ENCODE measurements around the gene USP10.

The USP10 gene

GRCh38 chr16:84813141-84813934 is 113.5 kb downstream of the USP10 start:
- H3K4me3 ChIP-seq (ENCODE audit: low read length): no peak overlapping the region
- no peak for DNase-seq (ENCODE audit: low read depth)
- TF ChIP-seq CTCF (conservative IDR thresholded peaks at IDR 0.05; ENCODE audit: low read length): no peak

GRCh38 chr16:84815462-84815861 is 115.7 kb downstream of the USP10 start:
- H3K4me3 ChIP-seq (ENCODE audit: low read length): no peak overlapping the region
- no peak for DNase-seq (ENCODE audit: low read depth)
- no peak for TF ChIP-seq CTCF (conservative IDR thresholded peaks at IDR 0.05; ENCODE audit: low read length)

- TF ChIP-seq CTCF (conservative IDR thresholded peaks at IDR 0.05; ENCODE audit: low read length): no peak
- DNase-seq (ENCODE audit: low read depth): no peak
- no peak overlapping the region for H3K4me3 ChIP-seq (ENCODE audit: low read length)
Observed at GRCh38 chr16:84816023-84816422, 116.2 kb downstream of the USP10 start.

- no peak for TF ChIP-seq CTCF (conservative IDR thresholded peaks at IDR 0.05; ENCODE audit: low read length)
- no peak overlapping the region for H3K4me3 ChIP-seq (ENCODE audit: low read length)
- no peak for DNase-seq (ENCODE audit: low read depth)
Observed at GRCh38 chr16:84816485-84816884, 116.7 kb downstream of the USP10 start.

- TF ChIP-seq CTCF (conservative IDR thresholded peaks at IDR 0.05; ENCODE audit: low read length): no peak
- no peak overlapping the region for H3K4me3 ChIP-seq (ENCODE audit: low read length)
- DNase-seq (ENCODE audit: low read depth): no peak
Observed at GRCh38 chr16:84817206-84817605, 117.4 kb downstream of the USP10 start.

GRCh38 chr16:84817613-84818012 is 117.8 kb downstream of the USP10 start:
- no peak for DNase-seq (ENCODE audit: low read depth)
- TF ChIP-seq CTCF (conservative IDR thresholded peaks at IDR 0.05; ENCODE audit: low read length): no peak
- H3K4me3 ChIP-seq (ENCODE audit: low read length): no peak overlapping the region

- no peak overlapping the region for H3K4me3 ChIP-seq (ENCODE audit: low read length)
- TF ChIP-seq CTCF (conservative IDR thresholded peaks at IDR 0.05; ENCODE audit: low read length): no peak
- no peak for DNase-seq (ENCODE audit: low read depth)
Observed at GRCh38 chr16:84818133-84818532, 118.3 kb downstream of the USP10 start.
